Thoracic aorta (tissue), 2 donors: ENCODE measurements around the gene MAP3K2. TPM values are rescaled to one million over a fixed set of nuclear protein-coding genes. Genes with fewer than 3 reads are reported as not detected.

Source experiments
- ATAC-seq: fragments of 150-250 bp; one replicate; pipeline ENCODE4 v1.8.0; 2017; ENCODE audit warnings: low read depth; ENCODE audit not compliant: insufficient number of reproducible peaks, low FRiP score
- DNase-seq: peaks from one replicate; pipeline ENCODE4 v3.0.0-alpha.2; 2020; ENCODE audit warnings: low spot score
- H3K27ac ChIP-seq, 2 donors: fragments of 200-600 bp; sonication (generic); 1 replicate in 1 of 2; 2 replicates in 1 of 2; pipeline ENCODE4 v1.5.1; 2016; ENCODE audit warnings: mild to moderate bottlenecking in 2 of 2, moderate library complexity in 2 of 2
- H3K27me3 ChIP-seq: fragments of 200-600 bp; sonication (generic); replicated peaks from 2 replicates; pipeline ENCODE4 v1.6.0; 2016; ENCODE audit warnings: mild to moderate bottlenecking; ENCODE audit not compliant: insufficient read depth
- H3K36me3 ChIP-seq: fragments of 200-600 bp; sonication (generic); one replicate; pipeline ENCODE4 v1.5.1; 2016
- H3K4me1 ChIP-seq, 2 donors: fragments of 200-600 bp; sonication (generic); 1 replicate in 1 of 2; 2 replicates in 1 of 2; pipeline versions ENCODE4 v1.5.1 to v1.6.0; 2016; ENCODE audit warnings: low read depth in 2 of 2, mild to moderate bottlenecking in 1 of 2; ENCODE audit not compliant: control insufficient read depth in 1 of 2
- H3K4me3 ChIP-seq: fragments of 200-600 bp; sonication (generic); 2 replicates; pipeline ENCODE4 v1.5.1; 2016; ENCODE audit warnings: mild to moderate bottlenecking
- H3K9me3 ChIP-seq: fragments of 200-600 bp; sonication (generic); 2 replicates; pipeline ENCODE4 v1.5.1; 2016
- total RNA-seq, 2 donors: library from RNA; depleted of rRNA; stranded (reverse); fragments of >200 nt; gene quantifications; one replicate each; pipeline versions ENCODE4 v1.1.0 to v1.2.3, GENCODE V29; 2016
- TF ChIP-seq, protein P1 (sequence below): fragments of 200-600 bp; sonication (generic); IDR thresholded peaks from one replicate; pipeline ENCODE4 v1.5.1; 2019; ENCODE audit warnings: antibody characterized with exemption

The MAP3K2 gene
- total RNA-seq, 2 donors from 2014 or later: 67.9 to 107 TPM

DNA sequence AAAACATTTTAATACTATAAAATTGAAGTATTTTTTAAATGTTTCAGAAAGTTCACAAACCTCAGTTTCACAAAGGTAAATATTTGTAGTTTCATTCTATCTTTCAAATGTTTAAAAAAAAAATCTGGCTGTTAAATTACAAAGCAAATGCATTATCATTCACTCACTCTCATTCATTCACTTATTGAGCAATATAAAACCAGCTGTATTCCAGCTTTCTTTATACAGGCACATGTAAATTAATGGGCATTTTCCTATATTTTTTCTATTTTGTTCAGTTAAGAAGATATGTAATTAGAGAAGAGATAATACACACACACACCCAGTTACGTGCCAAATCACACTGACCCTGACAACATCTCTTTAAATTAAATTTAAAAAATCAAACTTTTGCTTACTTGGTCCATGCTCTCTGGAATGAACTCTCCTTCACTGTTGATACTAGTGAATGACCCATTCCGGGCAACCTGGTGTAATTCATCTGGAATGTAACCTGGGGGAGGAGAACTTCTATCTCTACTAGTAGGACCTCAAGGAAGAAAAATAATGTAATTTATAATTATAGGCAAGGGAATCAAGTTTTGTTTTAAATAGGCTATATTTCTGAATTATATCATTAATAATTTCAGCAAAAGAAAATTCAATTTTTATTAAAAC, 61.4 kb downstream of the MAP3K2 start:
- TF ChIP-seq, protein P1, sequence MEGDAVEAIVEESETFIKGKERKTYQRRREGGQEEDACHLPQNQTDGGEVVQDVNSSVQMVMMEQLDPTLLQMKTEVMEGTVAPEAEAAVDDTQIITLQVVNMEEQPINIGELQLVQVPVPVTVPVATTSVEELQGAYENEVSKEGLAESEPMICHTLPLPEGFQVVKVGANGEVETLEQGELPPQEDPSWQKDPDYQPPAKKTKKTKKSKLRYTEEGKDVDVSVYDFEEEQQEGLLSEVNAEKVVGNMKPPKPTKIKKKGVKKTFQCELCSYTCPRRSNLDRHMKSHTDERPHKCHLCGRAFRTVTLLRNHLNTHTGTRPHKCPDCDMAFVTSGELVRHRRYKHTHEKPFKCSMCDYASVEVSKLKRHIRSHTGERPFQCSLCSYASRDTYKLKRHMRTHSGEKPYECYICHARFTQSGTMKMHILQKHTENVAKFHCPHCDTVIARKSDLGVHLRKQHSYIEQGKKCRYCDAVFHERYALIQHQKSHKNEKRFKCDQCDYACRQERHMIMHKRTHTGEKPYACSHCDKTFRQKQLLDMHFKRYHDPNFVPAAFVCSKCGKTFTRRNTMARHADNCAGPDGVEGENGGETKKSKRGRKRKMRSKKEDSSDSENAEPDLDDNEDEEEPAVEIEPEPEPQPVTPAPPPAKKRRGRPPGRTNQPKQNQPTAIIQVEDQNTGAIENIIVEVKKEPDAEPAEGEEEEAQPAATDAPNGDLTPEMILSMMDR: no peak
- no peaks in the 10 kb centered on the region for H3K9me3 ChIP-seq
- no peaks in the 10 kb centered on the region for H3K4me1 ChIP-seq
- no peak for DNase-seq
- H3K36me3 ChIP-seq: peaks cover 26% of the 10 kb centered on the region
- H3K4me3 ChIP-seq: no peak overlapping the region
- no peaks in the 10 kb centered on the region for H3K27me3 ChIP-seq
- ATAC-seq: no peak
- H3K27ac ChIP-seq: no peak overlapping the region

DNA sequence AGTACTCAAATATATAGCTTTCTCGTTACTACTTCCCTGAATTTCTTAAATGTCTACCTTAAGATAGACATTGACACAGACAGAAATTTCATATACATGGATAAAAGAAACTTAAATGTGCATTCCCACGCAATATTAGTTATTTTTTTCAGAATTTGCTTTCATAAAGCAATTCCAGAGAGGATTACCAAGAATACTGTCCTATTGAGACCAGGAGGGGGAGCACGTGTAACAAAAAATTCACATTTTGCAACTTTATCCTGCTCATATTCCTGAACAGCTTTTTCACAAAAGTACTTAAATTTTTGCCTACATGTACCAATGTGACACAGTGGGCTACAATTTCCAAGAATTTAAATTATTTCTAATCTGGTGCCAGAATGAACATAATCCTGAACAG, 63.1 kb downstream of the MAP3K2 start:
- no peak overlapping the region for H3K4me3 ChIP-seq
- H3K4me1 ChIP-seq: no peaks in the 10 kb centered on the region
- no peaks in the 10 kb centered on the region for H3K27me3 ChIP-seq
- no peak for ATAC-seq
- no peaks in the 10 kb centered on the region for H3K9me3 ChIP-seq
- H3K36me3 ChIP-seq: peaks cover 37% of the 10 kb centered on the region
- DNase-seq: no peak
- TF ChIP-seq, protein P1: peak; percentile 62
- no peak overlapping the region for H3K27ac ChIP-seq

DNA sequence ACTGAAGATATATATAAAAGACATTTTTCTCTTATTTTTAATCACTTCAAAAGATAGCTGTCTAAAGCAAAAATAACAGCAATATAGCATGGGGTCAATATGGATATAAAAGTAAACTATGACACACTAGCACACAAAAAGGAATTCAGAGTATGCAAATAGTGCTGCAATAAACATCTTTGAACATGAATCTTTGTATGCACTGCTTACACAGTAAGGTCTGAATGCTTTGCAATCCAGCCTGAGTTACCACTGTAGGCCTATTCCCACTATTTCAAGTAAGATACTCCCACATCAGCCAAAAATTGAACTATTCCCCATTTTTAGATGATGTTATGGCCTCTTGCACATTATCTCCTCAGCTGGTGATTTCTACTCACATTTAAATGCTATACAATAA, 66.5 kb downstream of the MAP3K2 start:
- ATAC-seq: no peak
- Histone ChIP-seq H3K27me3 (no peaks in the 10 kb centered on the region), H3K27ac (no peak overlapping the region), H3K9me3 (no peaks in the 10 kb centered on the region), H3K4me1 (no peaks in the 10 kb centered on the region), H3K4me3 (no peak overlapping the region), H3K36me3 (peaks cover 41% of the 10 kb centered on the region)
- TF ChIP-seq, protein P1: no peak
- DNase-seq: no peak

DNA sequence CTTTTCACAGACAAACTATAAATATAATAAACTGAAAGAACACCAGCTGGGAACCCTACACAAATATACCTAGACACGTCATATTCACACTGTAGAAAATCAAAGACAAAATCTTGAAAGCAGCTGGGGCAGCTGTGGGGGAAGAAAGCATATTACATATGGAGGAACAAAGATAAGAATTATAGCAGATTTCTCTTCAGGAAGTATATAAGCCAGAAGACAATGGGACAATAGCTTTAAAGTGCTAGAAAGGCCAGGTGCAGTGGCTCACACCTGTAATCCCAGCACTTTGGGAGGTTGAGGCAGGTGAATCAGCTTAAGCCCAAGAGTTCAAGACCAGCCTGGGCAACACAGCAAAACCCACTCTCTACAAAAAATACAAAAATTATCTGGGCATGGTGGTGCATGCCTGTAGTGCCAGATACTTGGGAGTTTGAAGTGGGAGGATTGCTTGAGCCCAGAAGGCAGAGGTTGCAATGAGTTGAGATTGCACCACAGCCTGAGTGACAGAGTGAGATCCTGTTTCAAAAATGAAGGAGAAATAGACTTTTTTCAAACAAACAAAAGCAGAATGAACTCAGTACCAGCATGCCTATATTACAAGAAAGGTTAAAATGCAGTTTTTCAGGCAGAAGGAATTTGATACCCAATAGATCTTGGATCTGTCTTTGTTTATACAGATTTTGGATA, 67.0 kb downstream of the MAP3K2 start:
- H3K4me3 ChIP-seq: no peak overlapping the region
- no peak for ATAC-seq
- no peaks in the 10 kb centered on the region for H3K27me3 ChIP-seq
- H3K4me1 ChIP-seq: no peaks in the 10 kb centered on the region
- H3K9me3 ChIP-seq: no peaks in the 10 kb centered on the region
- H3K27ac ChIP-seq: no peak overlapping the region
- DNase-seq: no peak
- TF ChIP-seq, protein P1: no peak
- peaks cover 45% of the 10 kb centered on the region for H3K36me3 ChIP-seq

DNA sequence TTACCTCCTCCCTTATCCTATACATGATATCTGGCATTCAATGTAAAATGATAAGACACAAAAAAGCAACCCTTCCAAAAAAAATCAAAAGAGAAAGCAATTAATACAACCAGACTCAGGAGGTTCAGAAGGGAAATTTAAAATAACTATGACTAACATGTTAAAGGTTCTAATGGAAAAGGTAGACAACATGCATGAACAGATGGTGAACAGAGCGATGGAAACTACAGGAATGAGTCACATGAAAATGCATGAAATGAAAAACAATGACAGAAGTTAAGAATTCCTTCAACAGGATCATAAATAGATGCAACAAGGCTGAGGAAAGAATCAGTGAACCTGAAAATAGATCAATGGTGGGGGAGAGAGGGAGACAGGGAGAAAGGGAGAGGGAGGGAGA, 67.7 kb downstream of the MAP3K2 start:
- no peaks in the 10 kb centered on the region for H3K27me3 ChIP-seq
- no peak overlapping the region for H3K4me3 ChIP-seq
- TF ChIP-seq, protein P1: no peak
- H3K9me3 ChIP-seq: no peaks in the 10 kb centered on the region
- no peak for DNase-seq
- ATAC-seq: no peak
- H3K27ac ChIP-seq: no peak overlapping the region
- H3K36me3 ChIP-seq: peaks cover 45% of the 10 kb centered on the region
- H3K4me1 ChIP-seq: no peaks in the 10 kb centered on the region
